Lung (tissue), 12 donors: ENCODE data around the gene KCNAB3. TPM values are rescaled to one million over a fixed set of nuclear protein-coding genes. Genes with fewer than 3 reads are reported as not detected.

Experiments
- ATAC-seq: fragments of 200-7000 bp; cut with Tn5 transposase; one replicate; pipeline ENCODE4 v1.9.1; 2020; ENCODE audit warnings: moderate number of reproducible peaks; ENCODE audit not compliant: insufficient read depth, low FRiP score
- DNase-seq, 3 donors: peaks; one replicate each; pipeline ENCODE4 v3.0.0-alpha.2; 2013 to 2017
- H3K27ac ChIP-seq, 2 donors: one replicate each; pipeline ENCODE4 v1.5.1; 2013; ENCODE audit warnings: mild to moderate bottlenecking in 2 of 2, moderate library complexity in 2 of 2, control low read depth in 1 of 2, inconsistent platforms in 1 of 2, low read depth in 1 of 2, low read length in 1 of 2
- H3K27me3 ChIP-seq, 3 donors: one replicate each; pipeline ENCODE4 v1.5.1; 2013; ENCODE audit warnings: low read length in 2 of 3; ENCODE audit not compliant: control insufficient read depth in 3 of 3, insufficient read depth in 3 of 3
- H3K36me3 ChIP-seq, 4 donors: one replicate each; pipeline ENCODE4 v1.5.1; 2013; ENCODE audit warnings: low read length in 4 of 4, mild to moderate bottlenecking in 1 of 4, moderate library complexity in 1 of 4; ENCODE audit not compliant: control insufficient read depth in 4 of 4, insufficient read depth in 4 of 4
- H3K4me1 ChIP-seq, 5 donors: one replicate each; pipeline ENCODE4 v1.5.1; 2013; ENCODE audit warnings: low read length in 5 of 5, mild to moderate bottlenecking in 2 of 5, moderate library complexity in 1 of 5; ENCODE audit not compliant: control insufficient read depth in 5 of 5, insufficient read depth in 5 of 5
- H3K4me3 ChIP-seq: one replicate; pipeline ENCODE4 v1.5.1; 2013; ENCODE audit warnings: mild to moderate bottlenecking, control low read depth, moderate library complexity
- H3K9ac ChIP-seq, 2 donors: one replicate each; pipeline ENCODE4 v1.5.1; 2013; ENCODE audit warnings: low read length in 2 of 2, control low read depth in 1 of 2; ENCODE audit not compliant: insufficient read depth in 1 of 2
- H3K9me3 ChIP-seq, 4 donors: one replicate each; pipeline ENCODE4 v1.5.1; 2013; ENCODE audit warnings: low read length in 3 of 4, mild to moderate bottlenecking in 1 of 4, moderate library complexity in 1 of 4; ENCODE audit not compliant: control insufficient read depth in 4 of 4, insufficient read depth in 3 of 4
- CTCF ChIP-seq: IDR thresholded peaks from 2 replicates; pipeline ENCODE4 v1.5.1; 2012; ENCODE audit warnings: mild to moderate bottlenecking; ENCODE audit errors: control extremely low read depth, extremely low read depth
- WGBS, 2 donors: extraction: QIAGEN DNeasy Blood & Tissue Kit; methylation state at CpG; one replicate each; pipeline ENCODE4 v1.1.7; 2013; 5-methylcytosine and 5-hydroxymethylcytosine counted together
- polyA plus RNA-seq, 2 donors: library from polyadenylated mRNA; stranded (reverse); fragments of 200-250 nt; gene quantifications; one replicate each; pipeline ENCODE4 v1.2.1, GENCODE V29; 2013
- total RNA-seq, 2 donors: library from RNA; depleted of rRNA in 1 of 2; stranded (reverse); fragments of >200 nt in 1 of 2; gene quantifications; one replicate each; pipeline ENCODE4 v1.2.1, GENCODE V29; 2014 to 2021
- donor health status: control.
- donor health status: control.
- donor health status: Bipolar disorder and iron deficiency.
- donor health status: healthy.
- donor health status: DM: yes; HTN: yes; CAD: no.

KCNAB3 gene
- total and polyA plus RNA-seq, 4 donors = 1.3 to 5.8 (median 3.3) TPM

GRCh38 chr17:7922845-7923628 lies 6.6 kb downstream of the KCNAB3 start:
- H3K4me3 ChIP-seq = no peak overlapping the region
- 20 to 21% methylated on average over 45 of the region's 45 CpGs for WGBS, 2 donors
- H3K4me1 ChIP-seq = peaks cover 0 to 16% (median 4%) of the 10 kb centered on the region in 5 donors
- H3K27ac ChIP-seq = peak overlapping the region in 1 of 2 donors; percentile 82
- no peaks in the 10 kb centered on the region for H3K9me3 ChIP-seq
- TF ChIP-seq CTCF = no peak
- no peaks in the 10 kb centered on the region for H3K27me3 ChIP-seq
- DNase-seq (peak; percentile 95 to 97 (median 96)), ATAC-seq (peak; percentile 84)
- peaks cover 0 to under 1% (median 0%) of the 10 kb centered on the region in 4 donors for H3K36me3 ChIP-seq
- H3K9ac ChIP-seq = peak overlapping the region; percentile 30 to 91

- no peak for TF ChIP-seq CTCF
- Histone ChIP-seq H3K4me1 (peaks cover 0 to 16% (median 4%) of the 10 kb centered on the region in 5 donors), H3K27ac (peak overlapping the region; percentile 34 to 82), H3K27me3 (no peaks in the 10 kb centered on the region), H3K9me3 (no peaks in the 10 kb centered on the region), H3K36me3 (no peaks in the 10 kb centered on the region), H3K9ac (peak overlapping the region; percentile 30 to 91), H3K4me3 (peak overlapping the region; percentile 5)
- ATAC-seq = no peak
- WGBS, 2 donors = 24 to 27% methylated on average over 16 of the region's 16 CpGs
- peak; percentile 56 to 77 (median 74) for DNase-seq
These were observed 7.3 kb downstream of the KCNAB3 start for GRCh38 chr17:7922269-7922844.

GRCh38 chr17:7916808-7917207 lies 12.8 kb downstream of the KCNAB3 start:
- DNase-seq = no peak
- no peak overlapping the region for H3K9ac ChIP-seq
- no peak overlapping the region for H3K4me3 ChIP-seq
- H3K4me1 ChIP-seq = peaks cover 0 to 19% (median 6%) of the 10 kb centered on the region in 5 donors
- WGBS, 2 donors = 64 to 86% methylated on average over 2 of the region's 2 CpGs
- TF ChIP-seq CTCF = no peak
- no peak for ATAC-seq
- H3K36me3 ChIP-seq = peaks cover 0 to 7% (median 5%) of the 10 kb centered on the region in 4 donors
- no peaks in the 10 kb centered on the region for H3K27me3 ChIP-seq
- no peaks in the 10 kb centered on the region for H3K9me3 ChIP-seq
- H3K27ac ChIP-seq = peak overlapping the region in 1 of 2 donors; percentile 99
